ENCODE measurements around the gene EEF1AKMT3. TPM values are rescaled to one million over a fixed set of nuclear protein-coding genes. Genes with fewer than 3 reads are reported as not detected.

Gene EEF1AKMT3
- total RNA-seq, 2 donors from 2014 or later, result 3.4 to 4.8 TPM

DNA sequence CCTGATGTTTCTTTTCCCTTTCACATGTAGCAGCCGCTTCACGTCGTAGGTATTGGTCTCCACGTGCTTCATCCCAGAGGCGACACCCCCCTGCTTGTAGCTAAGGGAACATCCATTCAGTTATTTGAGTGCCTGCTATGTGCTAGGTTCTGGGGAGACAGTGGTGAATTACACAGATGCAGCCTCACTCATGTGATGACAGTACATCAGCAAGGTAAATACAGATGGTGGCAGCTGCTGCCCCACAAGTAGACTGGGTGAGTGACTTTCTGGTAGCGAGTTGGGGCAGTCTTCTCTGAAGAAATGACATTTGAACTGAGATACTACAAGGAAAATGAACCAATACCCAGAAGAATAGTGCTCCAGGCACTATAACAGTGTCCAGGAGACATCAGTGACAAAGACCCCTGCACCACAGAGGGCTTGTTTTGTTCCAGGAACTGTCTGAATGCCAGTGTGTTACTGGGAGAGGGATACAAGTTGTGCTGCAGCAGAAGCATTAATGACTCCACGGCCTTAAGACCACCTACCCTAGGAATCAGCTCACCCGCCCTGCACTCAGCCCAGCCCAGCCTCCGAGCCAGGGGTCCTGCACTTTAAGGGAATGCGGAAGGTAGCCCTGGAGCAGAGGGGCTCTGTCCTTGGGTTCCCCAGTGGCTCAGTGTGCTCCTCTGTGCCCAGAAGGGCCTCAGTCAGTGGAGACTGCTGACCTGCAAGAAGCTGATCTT, 38.8 kb downstream of the EEF1AKMT3 start:
- H3K27ac ChIP-seq, result no peak overlapping the region
- H3K4me3 ChIP-seq, result no peak overlapping the region
- no peak overlapping the region for H3K9ac ChIP-seq (ENCODE audit: low read depth in 2 of 2, low read length in 2 of 2)
- intact Hi-C loops (cut with DNase I), result no loop called here
- H3K27me3 ChIP-seq, result no peaks in the 10 kb centered on the region
- TF ChIP-seq, protein P1, sequence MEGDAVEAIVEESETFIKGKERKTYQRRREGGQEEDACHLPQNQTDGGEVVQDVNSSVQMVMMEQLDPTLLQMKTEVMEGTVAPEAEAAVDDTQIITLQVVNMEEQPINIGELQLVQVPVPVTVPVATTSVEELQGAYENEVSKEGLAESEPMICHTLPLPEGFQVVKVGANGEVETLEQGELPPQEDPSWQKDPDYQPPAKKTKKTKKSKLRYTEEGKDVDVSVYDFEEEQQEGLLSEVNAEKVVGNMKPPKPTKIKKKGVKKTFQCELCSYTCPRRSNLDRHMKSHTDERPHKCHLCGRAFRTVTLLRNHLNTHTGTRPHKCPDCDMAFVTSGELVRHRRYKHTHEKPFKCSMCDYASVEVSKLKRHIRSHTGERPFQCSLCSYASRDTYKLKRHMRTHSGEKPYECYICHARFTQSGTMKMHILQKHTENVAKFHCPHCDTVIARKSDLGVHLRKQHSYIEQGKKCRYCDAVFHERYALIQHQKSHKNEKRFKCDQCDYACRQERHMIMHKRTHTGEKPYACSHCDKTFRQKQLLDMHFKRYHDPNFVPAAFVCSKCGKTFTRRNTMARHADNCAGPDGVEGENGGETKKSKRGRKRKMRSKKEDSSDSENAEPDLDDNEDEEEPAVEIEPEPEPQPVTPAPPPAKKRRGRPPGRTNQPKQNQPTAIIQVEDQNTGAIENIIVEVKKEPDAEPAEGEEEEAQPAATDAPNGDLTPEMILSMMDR (IDR thresholded peaks at IDR 0.05), result no peak
- H3K9me3 ChIP-seq, result no peaks in the 10 kb centered on the region
- no peaks in the 10 kb centered on the region for H3K4me1 ChIP-seq
- DNase-seq, result no peak
- H3K36me3 ChIP-seq, result no peaks in the 10 kb centered on the region

DNA sequence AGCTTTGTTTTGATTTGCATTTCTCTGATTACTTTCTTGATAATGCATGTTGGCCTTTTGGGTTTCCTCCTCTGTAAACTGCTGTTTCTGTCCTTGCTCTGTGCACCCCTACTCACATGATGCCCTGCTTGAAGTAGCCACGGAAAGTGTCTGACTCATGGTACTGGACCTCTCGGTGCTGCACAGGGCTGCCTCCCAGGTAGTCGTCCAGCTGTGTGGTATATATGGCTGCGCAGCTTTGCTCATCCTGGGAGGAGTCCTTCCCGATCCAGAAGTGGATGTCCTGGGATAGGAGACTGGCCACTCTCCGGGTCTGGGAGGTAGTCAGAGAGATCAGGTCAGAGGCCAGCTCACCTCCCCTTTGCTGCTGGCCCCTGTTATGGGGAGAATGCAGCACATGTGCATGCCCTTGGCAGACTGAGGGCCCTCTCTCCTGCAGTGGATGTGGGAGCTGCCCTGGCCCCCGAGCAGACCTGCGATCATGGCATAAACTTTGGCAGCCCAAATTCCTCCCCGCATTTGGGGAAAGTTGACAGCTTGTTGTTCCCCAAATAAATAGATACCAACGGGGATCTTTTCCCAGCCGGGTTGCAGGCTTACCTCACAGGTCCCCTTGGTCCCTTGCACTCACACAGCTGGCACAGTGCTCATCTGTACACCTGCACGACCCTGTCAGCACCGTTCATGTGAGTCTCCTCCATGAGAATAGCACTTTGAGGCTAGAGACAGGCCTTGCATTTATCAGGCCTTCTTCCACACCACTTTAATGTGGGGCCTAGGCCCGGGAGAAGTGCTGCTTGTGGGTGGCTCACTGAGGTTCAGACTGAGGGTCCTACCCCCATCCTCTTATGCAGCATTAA, 40.9 kb downstream of the EEF1AKMT3 start:
- no peak overlapping the region for H3K27ac ChIP-seq
- intact Hi-C loops (cut with DNase I), result no loop called here
- H3K27me3 ChIP-seq, result no peaks in the 10 kb centered on the region
- no peak overlapping the region for H3K4me3 ChIP-seq
- TF ChIP-seq, protein P1 (IDR thresholded peaks at IDR 0.05), result no peak
- no peaks in the 10 kb centered on the region for H3K36me3 ChIP-seq
- H3K9me3 ChIP-seq, result no peaks in the 10 kb centered on the region
- DNase-seq, result no peak
- peaks cover 10% of the 10 kb centered on the region for H3K4me1 ChIP-seq
- no peak overlapping the region for H3K9ac ChIP-seq (ENCODE audit: low read depth in 2 of 2, low read length in 2 of 2)

DNA sequence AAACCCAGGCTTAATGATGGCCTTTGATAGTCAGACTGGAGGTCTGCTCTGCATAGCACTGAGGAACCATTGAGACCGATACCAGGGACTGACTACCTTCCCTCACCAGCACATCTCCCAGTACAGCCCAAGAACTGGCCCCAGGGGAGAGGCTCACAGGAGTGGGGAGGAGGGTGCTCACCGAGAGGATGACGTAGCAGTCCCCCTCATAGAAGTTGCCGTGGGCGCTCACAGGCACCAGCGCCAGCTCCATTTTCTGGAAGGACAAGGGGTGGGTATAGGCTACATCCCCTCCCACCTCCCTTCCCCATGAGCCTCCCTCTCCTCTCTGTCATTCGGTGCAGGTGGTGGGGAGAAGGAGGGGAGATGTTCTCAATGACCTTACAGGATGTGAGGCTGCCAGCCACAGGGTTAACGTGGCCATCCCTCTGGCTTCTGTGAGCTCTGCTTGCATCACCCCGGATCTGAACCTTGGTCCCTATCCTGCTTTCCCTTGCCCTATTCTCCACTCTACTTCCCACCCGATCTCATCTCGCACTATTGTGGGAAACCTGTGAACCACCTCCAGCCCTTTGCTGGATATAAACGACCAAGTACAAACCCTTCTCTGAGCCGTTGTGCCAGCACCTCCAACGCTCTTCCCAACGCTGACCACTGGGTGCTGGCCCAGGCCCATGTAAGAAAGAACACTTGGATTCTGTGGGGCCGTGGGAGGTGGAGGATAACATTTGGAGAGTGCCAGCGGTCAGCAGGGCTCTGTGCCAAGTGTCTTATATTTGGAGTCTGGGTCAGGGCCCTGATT, 41.8 kb downstream of the EEF1AKMT3 start:
- Histone ChIP-seq H3K36me3 (no peaks in the 10 kb centered on the region), H3K4me1 (peaks cover 10% of the 10 kb centered on the region)

DNA sequence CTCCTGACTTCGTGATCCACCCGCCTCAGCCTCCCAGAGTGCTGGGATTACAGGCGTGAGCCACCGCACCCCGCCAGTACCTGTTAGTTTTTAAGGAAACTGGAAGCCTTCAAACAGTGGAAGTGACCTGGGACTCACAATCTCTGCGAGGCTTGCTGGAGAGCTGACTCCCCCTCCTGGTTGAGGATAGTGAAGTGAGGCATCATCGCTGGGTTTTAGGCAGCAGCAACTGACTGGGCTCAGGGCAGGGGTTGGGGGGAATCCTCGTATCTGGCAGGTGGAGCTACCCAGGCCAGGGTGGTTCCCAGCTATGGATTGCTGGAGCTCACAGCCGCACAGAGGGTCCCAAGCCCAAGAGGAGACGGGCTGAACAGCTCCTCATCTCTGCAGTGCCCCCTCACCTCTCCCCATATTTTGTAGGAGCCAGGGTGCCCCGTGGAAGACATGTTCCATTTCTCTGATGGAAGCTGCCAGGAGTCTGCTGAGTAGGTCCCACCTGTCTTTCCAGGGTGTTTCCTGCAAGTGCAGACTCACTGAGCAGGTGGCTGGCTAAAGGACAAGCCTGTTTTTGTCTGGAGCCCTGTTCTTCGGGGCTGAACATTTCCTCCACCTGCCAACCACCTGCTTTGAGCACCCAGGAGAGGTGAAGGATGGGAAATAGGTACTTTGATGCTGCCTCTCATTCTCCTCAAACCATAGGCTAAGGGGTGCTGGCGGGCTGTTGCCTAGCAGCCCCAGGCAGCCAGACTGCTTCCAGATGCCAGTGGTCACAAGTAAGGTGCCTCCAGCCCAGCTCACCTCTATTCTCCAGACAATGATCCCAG, 43.0 kb downstream of the EEF1AKMT3 start:
- H3K36me3 ChIP-seq, result peaks cover under 1% of the 10 kb centered on the region
- no peaks in the 10 kb centered on the region for H3K9me3 ChIP-seq
- H3K9ac ChIP-seq (ENCODE audit: low read depth in 2 of 2, low read length in 2 of 2), result no peak overlapping the region
- no peak for DNase-seq
- no peaks in the 10 kb centered on the region for H3K27me3 ChIP-seq
- TF ChIP-seq, protein P1 (IDR thresholded peaks at IDR 0.05), result no peak
- H3K4me1 ChIP-seq, result peaks cover 10% of the 10 kb centered on the region
- no peak overlapping the region for H3K4me3 ChIP-seq
- intact Hi-C loops (cut with DNase I), result no loop called here
- H3K27ac ChIP-seq, result no peak overlapping the region

More for the DNA sequence above, 41.8 kb downstream of the EEF1AKMT3 start:
- Histone ChIP-seq H3K9me3 (no peaks in the 10 kb centered on the region), H3K4me3 (no peak overlapping the region), H3K27ac (no peak overlapping the region), H3K9ac (ENCODE audit: low read depth in 2 of 2, low read length in 2 of 2) (no peak overlapping the region), H3K27me3 (no peaks in the 10 kb centered on the region)
- intact Hi-C loops (cut with DNase I), result no loop called here
- TF ChIP-seq, protein P1 (IDR thresholded peaks at IDR 0.05), result no peak
- no peak for DNase-seq

All from colonic mucosa (tissue), 4 donors.